K562 (cell line): ENCODE measurements around the gene SYNRG. TPM values are rescaled to one million over a fixed set of nuclear protein-coding genes. Genes with fewer than 3 reads are reported as not detected.

Experiments used
- ATAC-seq: fragments of 200-7000 bp; cut with Tn5 transposase; 3 replicates; pipeline ENCODE4 v1.9.1; 2020; ENCODE audit warnings: moderate library complexity
- BruUV-seq: library from RNA; stranded (reverse); fragments of 400-500 nt; replicated peaks from 2 replicates; lab custom pipeline; 2021; lab: Mats Ljungman, UMichigan
- CTCF ChIA-PET: fragments of 300-600 bp; formaldehyde crosslinking; extraction: SDS; loops from one replicate; lab custom pipeline; 2021; ENCODE audit warnings: low intra/inter-chr PET ratio; lab: Yijun Ruan, JAX
- POLR2A ChIA-PET: fragments of 300-600, 350-650 bp; sonication (Branson Sonifier 250); formaldehyde crosslinking; extraction: SDS; loops from one replicate; lab custom pipeline; 2021; ENCODE audit warnings: antibody characterized with exemption, inconsistent platforms; lab: Yijun Ruan, JAX
- DNase-seq, 4 experiments: peaks; one replicate each; pipeline versions ENCODE4 v3.0.0 to v3.0.0-alpha.2; 2011 to 2018; ENCODE audit warnings: low spot score in 3 of 4, mixed read lengths in 3 of 4; ENCODE audit errors: extremely low read depth in 1 of 4
- FAIRE-seq: peaks from 2 replicates; lab custom pipeline; 2011; peaks lifted over from hg19 to GRCh38; lab: Jason Lieb, UNC
- H2AFZ ChIP-seq: 2 replicates; pipeline ENCODE4 v1.6.0; 2011; ENCODE audit warnings: low read depth, low read length, control low read depth, inconsistent platforms
- H3K27ac ChIP-seq: fragments of 200-600 bp; 3 replicates; pipeline ENCODE4 v1.8.0; 2011; ENCODE audit warnings: low read depth, mild to moderate bottlenecking, control low read depth, inconsistent platforms, low read length, moderate library complexity, mixed read lengths; ENCODE audit errors: extremely low read depth
- H3K27me3 ChIP-seq, 2 experiments: fragments of 300-600 bp in 1 of 2; 2 replicates in 1 of 2; 3 replicates in 1 of 2; pipeline versions ENCODE4 v1.6.0 to v1.8.0; 2011; ENCODE audit warnings: inconsistent platforms in 2 of 2, low read length in 2 of 2, mild to moderate bottlenecking in 1 of 2, mixed read lengths in 1 of 2, moderate library complexity in 1 of 2; ENCODE audit not compliant: control insufficient read depth in 2 of 2, insufficient read depth in 2 of 2
- H3K36me3 ChIP-seq: fragments of 300-600 bp; 3 replicates; pipeline ENCODE4 v1.8.0; 2011; ENCODE audit warnings: mild to moderate bottlenecking, low read length, inconsistent platforms; ENCODE audit not compliant: control insufficient read depth, insufficient read depth
- H3K4me1 ChIP-seq, 2 experiments: fragments of 200-600 bp in 1 of 2; replicated peaks in 1 of 2; 2 replicates in 1 of 2; 3 replicates in 1 of 2; pipeline versions ENCODE4 v1.5.1 to v1.8.0; 2011; ENCODE audit warnings: inconsistent platforms in 2 of 2, low read length in 2 of 2, mild to moderate bottlenecking in 1 of 2, mixed read lengths in 1 of 2, moderate library complexity in 1 of 2; ENCODE audit not compliant: control insufficient read depth in 2 of 2, insufficient read depth in 2 of 2
- H3K4me2 ChIP-seq: 2 replicates; pipeline ENCODE4 v1.6.1; 2011; ENCODE audit warnings: low read length, control low read depth, inconsistent platforms, mixed read lengths; ENCODE audit not compliant: insufficient read depth
- H3K4me3 ChIP-seq: fragments of 200-600 bp; sonication (generic), shearing (Covaris generic); 2 replicates; pipeline ENCODE4 v1.5.1; 2016; ENCODE audit warnings: control low read depth, inconsistent platforms
- H3K79me2 ChIP-seq: fragments of 200-600 bp; 3 replicates; pipeline ENCODE4 v1.8.0; 2011; ENCODE audit warnings: low read length, inconsistent platforms; ENCODE audit not compliant: control insufficient read depth, insufficient read depth
- H3K9ac ChIP-seq, 2 experiments: 2 replicates each; pipeline versions ENCODE4 v1.6.0 to v1.6.1; 2011; ENCODE audit warnings: low read depth in 2 of 2, low read length in 2 of 2, control low read depth in 1 of 2, inconsistent platforms in 1 of 2, mild to moderate bottlenecking in 1 of 2, mixed read lengths in 1 of 2; ENCODE audit not compliant: insufficient read depth in 1 of 2
- H3K9me1 ChIP-seq: one replicate; pipeline ENCODE4 v1.6.0; 2011; ENCODE audit warnings: inconsistent platforms, mild to moderate bottlenecking, low read length, moderate library complexity; ENCODE audit not compliant: control insufficient read depth, insufficient read depth
- H3K9me3 ChIP-seq: replicated peaks from 2 replicates; pipeline ENCODE4 v1.5.1; 2011; ENCODE audit warnings: low read depth, low read length, inconsistent platforms; ENCODE audit not compliant: control insufficient read depth, insufficient read depth
- H4K20me1 ChIP-seq: replicated peaks from 2 replicates; pipeline ENCODE4 v1.6.1; 2011; ENCODE audit warnings: low read length, inconsistent platforms, mixed read lengths; ENCODE audit not compliant: control insufficient read depth, insufficient read depth
- HIVEP1 ChIP-seq: fragments of 250-450 bp; sonication (Bioruptor Pico); IDR thresholded peaks from 2 replicates; pipeline ENCODE4 v1.4.0; 2020; ENCODE audit warnings: mild to moderate bottlenecking
- MEIS2 ChIP-seq: fragments of 450-650 bp; IDR thresholded peaks from 2 replicates; pipeline ENCODE4 v1.6.1; 2014; ENCODE audit warnings: mild to moderate bottlenecking; ENCODE audit not compliant: partially characterized antibody
- WGBS: fragments of 100-300 bp; shearing (Covaris generic); methylation state at CpG from one replicate; pipeline ENCODE4 v1.1.6; 2016; ENCODE audit warnings: low coverage, mixed read lengths; ENCODE audit not compliant: insufficient coverage; ENCODE audit errors: missing lambda C conversion rate; 5-methylcytosine and 5-hydroxymethylcytosine counted together
- in situ Hi-C: fragments of 300-500 bp; cut with MboI; formaldehyde crosslinking; loops from 4 replicates; pipeline ENCODE4 v1.15.0; 2018; ENCODE audit warnings: inconsistent platforms, mixed read lengths
- intact Hi-C: fragments of 100-400 bp; cut with micrococcal nuclease; formaldehyde crosslinking; loops from 2 replicates; pipeline ENCODE4 v1.14.2; 2022
- microRNA-seq: library from miRNA; unstranded; fragments of <30 nt; microRNA quantifications from one replicate; pipeline ENCODE4, GENCODE V29; 2018; ENCODE audit warnings: borderline microRNAs expressed
- polyA plus RNA-seq, 8 experiments: library from polyadenylated mRNA; depleted of rRNA in 4 of 8; stranded (reverse) in 5 of 8; unstranded in 3 of 8; fragments of >200 nt; fragmentation: Nextera tagmentation in 2 of 8; fragmentation: Illumina TruSeq in 1 of 8; extraction: Ambion mirVana in 2 of 8; extraction: Trizol in 1 of 8; gene quantifications; 2 replicates each; pipeline versions ENCODE4 v1.2.1 to v1.2.3, GENCODE V29; 2011 to 2014; ENCODE audit warnings: inconsistent platforms in 1 of 8, missing spikeins in 1 of 8
- small RNA-seq: library from RNA; depleted of rRNA; stranded (forward); fragments of <200 nt; gene quantifications from one replicate; pipeline ENCODE3, GENCODE V24; 2014
- total RNA-seq, 7 experiments: library from RNA; depleted of rRNA in 6 of 7; stranded (reverse); fragments of >200 nt in 6 of 7; fragmentation: Illumina TruSeq in 2 of 7; extraction: Trizol in 2 of 7; gene quantifications; 2 replicates each; pipeline versions ENCODE4 v1.2.1 to v1.2.3, GENCODE V29; 2011 to 2021; ENCODE audit warnings: low replicate concordance in 1 of 7

The SYNRG gene
- total and polyA plus RNA-seq, 9 of the 15 experiments (the other 6 are each of a cell fraction or from before 2014, with no cell fraction given) = 2.9 to 28.2 (median 15.1) TPM

- Histone ChIP-seq H4K20me1 (no peaks in the 10 kb centered on the region), H3K9ac (no peak overlapping the region), H3K9me3 (no peaks in the 10 kb centered on the region), H3K9me1 (no peaks in the 10 kb centered on the region), H3K4me1 (no peaks in the 10 kb centered on the region), H3K79me2 (no peaks in the 10 kb centered on the region), H3K36me3 (peaks cover 46% of the 10 kb centered on the region; the same call in 2 of the 3 replicates), H3K4me2 (no peak overlapping the region), H3K27ac (no peak overlapping the region), H3K4me3 (no peak overlapping the region), H2AFZ (no peak overlapping the region), H3K27me3 (no peaks in the 10 kb centered on the region)
- in situ Hi-C loops (no loop called here), intact Hi-C loops (no loop called here)
- WGBS = 91% methylated on average over 7 of the region's 7 CpGs
- POLR2A ChIA-PET = no interaction called here
- no TSS peak for BruUV-seq
- TF ChIP-seq MEIS2 (peak; percentile 43), HIVEP1 (no peak)
- CTCF ChIA-PET = interaction anchor here (0.7 kb wide), 1 partner anchor 48 kb away, joined by 5 read pairs; no protein-coding TSS in a partner anchor
- FAIRE-seq (no peak), DNase-seq (no peak), ATAC-seq (no peak)
These were observed 144.1 kb downstream of the SYNRG start for GRCh38 chr17:37465069-37465616.

Small RNA genes lying within 50 kb of the gene (microRNA-seq; reads per million reads assigned to microRNA genes)
- not detected for gene MIR378J

Small RNA genes lying within 50 kb of the gene (small RNA-seq; reads per million reads assigned to genes)
- gene MIR378J = not detected

Other genes starting within 250 kb of the SYNRG start
- not detected in 2 replicates for gene C17orf78, start 233.4 kb downstream of the SYNRG start, total RNA-seq (2014; rRNA removed)
- not detected in 2 replicates for gene C17orf78, start 233.4 kb downstream of the SYNRG start, total RNA-seq (2014; rRNA removed; fragmentation: Illumina TruSeq; extraction: Trizol)
- gene C17orf78, start 233.4 kb downstream of the SYNRG start, total RNA-seq (2015; rRNA removed; fragmentation: Illumina TruSeq; extraction: Trizol) = not detected in 2 replicates
- not detected in 2 replicates for gene C17orf78, start 233.4 kb downstream of the SYNRG start, total RNA-seq (2021)
- gene C17orf78, start 233.4 kb downstream of the SYNRG start, polyA plus RNA-seq (2011; rRNA removed) = not detected in 2 replicates
- not detected in 2 replicates for gene C17orf78, start 233.4 kb downstream of the SYNRG start, polyA plus RNA-seq (2014; fragmentation: Illumina TruSeq; extraction: Trizol)
- not detected for gene C17orf78, start 233.4 kb downstream of the SYNRG start, polyA plus RNA-seq (2014; fragmentation: Nextera tagmentation; extraction: Ambion mirVana)
- not detected in 2 replicates for gene C17orf78, start 233.4 kb downstream of the SYNRG start, polyA plus RNA-seq (2014; rRNA removed)
- 47.0 and 67.8 TPM in 2 replicates for gene ACACA, start 202.6 kb downstream of the SYNRG start, total RNA-seq (2014; rRNA removed)
- gene ACACA, start 202.6 kb downstream of the SYNRG start, total RNA-seq (2014; rRNA removed; fragmentation: Illumina TruSeq; extraction: Trizol) = 88.4 and 95.3 TPM in 2 replicates
- 94.7 and 100 TPM in 2 replicates for gene ACACA, start 202.6 kb downstream of the SYNRG start, total RNA-seq (2015; rRNA removed; fragmentation: Illumina TruSeq; extraction: Trizol)
- 135 and 151 TPM in 2 replicates for gene ACACA, start 202.6 kb downstream of the SYNRG start, total RNA-seq (2021)
- gene ACACA, start 202.6 kb downstream of the SYNRG start, polyA plus RNA-seq (2011; rRNA removed) = 64.7 and 103 TPM in 2 replicates
- gene ACACA, start 202.6 kb downstream of the SYNRG start, polyA plus RNA-seq (2014; fragmentation: Illumina TruSeq; extraction: Trizol) = 93.5 and 94.1 TPM in 2 replicates
- 10 to 100 TPM; 35.9 to 42.9 TPM for gene ACACA, start 202.6 kb downstream of the SYNRG start, polyA plus RNA-seq (2014; fragmentation: Nextera tagmentation; extraction: Ambion mirVana)
- 54.9 and 55.3 TPM in 2 replicates for gene ACACA, start 202.6 kb downstream of the SYNRG start, polyA plus RNA-seq (2014; rRNA removed)
- gene TADA2A, start 202.5 kb downstream of the SYNRG start, total RNA-seq (2014; rRNA removed) = 13.8 and 20.0 TPM in 2 replicates
- gene TADA2A, start 202.5 kb downstream of the SYNRG start, total RNA-seq (2014; rRNA removed; fragmentation: Illumina TruSeq; extraction: Trizol) = 25.0 and 27.0 TPM in 2 replicates
- 21.8 and 24.1 TPM in 2 replicates for gene TADA2A, start 202.5 kb downstream of the SYNRG start, total RNA-seq (2015; rRNA removed; fragmentation: Illumina TruSeq; extraction: Trizol)
- 24.8 and 26.9 TPM in 2 replicates for gene TADA2A, start 202.5 kb downstream of the SYNRG start, total RNA-seq (2021)
- gene TADA2A, start 202.5 kb downstream of the SYNRG start, polyA plus RNA-seq (2011; rRNA removed) = 13.6 and 24.6 TPM in 2 replicates
- gene TADA2A, start 202.5 kb downstream of the SYNRG start, polyA plus RNA-seq (2014; fragmentation: Illumina TruSeq; extraction: Trizol) = 27.1 and 37.7 TPM in 2 replicates
- 10 to 100 TPM; 28.0 to 33.5 TPM for gene TADA2A, start 202.5 kb downstream of the SYNRG start, polyA plus RNA-seq (2014; fragmentation: Nextera tagmentation; extraction: Ambion mirVana)
- 18.5 and 21.3 TPM in 2 replicates for gene TADA2A, start 202.5 kb downstream of the SYNRG start, polyA plus RNA-seq (2014; rRNA removed)
- 27.7 and 37.2 TPM in 2 replicates for gene DUSP14, start 119.5 kb downstream of the SYNRG start, total RNA-seq (2014; rRNA removed)
- 19.6 and 20.2 TPM in 2 replicates for gene DUSP14, start 119.5 kb downstream of the SYNRG start, total RNA-seq (2014; rRNA removed; fragmentation: Illumina TruSeq; extraction: Trizol)
- 23.6 and 26.9 TPM in 2 replicates for gene DUSP14, start 119.5 kb downstream of the SYNRG start, total RNA-seq (2015; rRNA removed; fragmentation: Illumina TruSeq; extraction: Trizol)
- 24.8 and 25.3 TPM in 2 replicates for gene DUSP14, start 119.5 kb downstream of the SYNRG start, total RNA-seq (2021)
- 21.4 and 36.7 TPM in 2 replicates for gene DUSP14, start 119.5 kb downstream of the SYNRG start, polyA plus RNA-seq (2011; rRNA removed)
- gene DUSP14, start 119.5 kb downstream of the SYNRG start, polyA plus RNA-seq (2014; fragmentation: Illumina TruSeq; extraction: Trizol) = 36.2 and 43.1 TPM in 2 replicates
- gene DUSP14, start 119.5 kb downstream of the SYNRG start, polyA plus RNA-seq (2014; fragmentation: Nextera tagmentation; extraction: Ambion mirVana) = 10 to 100 TPM; 64.0 to 74.0 TPM
- gene DUSP14, start 119.5 kb downstream of the SYNRG start, polyA plus RNA-seq (2014; rRNA removed) = 31.8 and 38.0 TPM in 2 replicates
- gene DDX52, start 34.0 kb upstream of the SYNRG start, total RNA-seq (2014; rRNA removed) = 19.1 and 22.1 TPM in 2 replicates
- 50.5 and 59.2 TPM in 2 replicates for gene DDX52, start 34.0 kb upstream of the SYNRG start, total RNA-seq (2014; rRNA removed; fragmentation: Illumina TruSeq; extraction: Trizol)
- 33.3 and 39.5 TPM in 2 replicates for gene DDX52, start 34.0 kb upstream of the SYNRG start, total RNA-seq (2015; rRNA removed; fragmentation: Illumina TruSeq; extraction: Trizol)
- 37.0 and 37.6 TPM in 2 replicates for gene DDX52, start 34.0 kb upstream of the SYNRG start, total RNA-seq (2021)
- gene DDX52, start 34.0 kb upstream of the SYNRG start, polyA plus RNA-seq (2011; rRNA removed) = 11.6 and 22.0 TPM in 2 replicates
- 38.3 and 50.1 TPM in 2 replicates for gene DDX52, start 34.0 kb upstream of the SYNRG start, polyA plus RNA-seq (2014; fragmentation: Illumina TruSeq; extraction: Trizol)
- gene DDX52, start 34.0 kb upstream of the SYNRG start, polyA plus RNA-seq (2014; fragmentation: Nextera tagmentation; extraction: Ambion mirVana) = 10 to 100 TPM; 30.2 to 34.8 TPM
- gene DDX52, start 34.0 kb upstream of the SYNRG start, polyA plus RNA-seq (2014; rRNA removed) = 20.8 and 24.2 TPM in 2 replicates
- not detected in 2 replicates for gene HNF1B, start 135.6 kb upstream of the SYNRG start, total RNA-seq (2014; rRNA removed)
- gene HNF1B, start 135.6 kb upstream of the SYNRG start, total RNA-seq (2014; rRNA removed; fragmentation: Illumina TruSeq; extraction: Trizol) = not detected in 2 replicates
- not detected in 2 replicates for gene HNF1B, start 135.6 kb upstream of the SYNRG start, total RNA-seq (2015; rRNA removed; fragmentation: Illumina TruSeq; extraction: Trizol)
- 0.11 TPM in 1 of 2 replicates, not detected in the other for gene HNF1B, start 135.6 kb upstream of the SYNRG start, total RNA-seq (2021)
- gene HNF1B, start 135.6 kb upstream of the SYNRG start, polyA plus RNA-seq (2011; rRNA removed) = not detected in 2 replicates
- not detected in 2 replicates for gene HNF1B, start 135.6 kb upstream of the SYNRG start, polyA plus RNA-seq (2014; fragmentation: Illumina TruSeq; extraction: Trizol)
- gene HNF1B, start 135.6 kb upstream of the SYNRG start, polyA plus RNA-seq (2014; fragmentation: Nextera tagmentation; extraction: Ambion mirVana) = not detected
- gene HNF1B, start 135.6 kb upstream of the SYNRG start, polyA plus RNA-seq (2014; rRNA removed) = not detected in 2 replicates